ENCODE data around the gene FRMD1.
A peak's percentile ranks its signal among the peaks of the same experiment; 100 is the strongest.

The FRMD1 gene

DNA sequence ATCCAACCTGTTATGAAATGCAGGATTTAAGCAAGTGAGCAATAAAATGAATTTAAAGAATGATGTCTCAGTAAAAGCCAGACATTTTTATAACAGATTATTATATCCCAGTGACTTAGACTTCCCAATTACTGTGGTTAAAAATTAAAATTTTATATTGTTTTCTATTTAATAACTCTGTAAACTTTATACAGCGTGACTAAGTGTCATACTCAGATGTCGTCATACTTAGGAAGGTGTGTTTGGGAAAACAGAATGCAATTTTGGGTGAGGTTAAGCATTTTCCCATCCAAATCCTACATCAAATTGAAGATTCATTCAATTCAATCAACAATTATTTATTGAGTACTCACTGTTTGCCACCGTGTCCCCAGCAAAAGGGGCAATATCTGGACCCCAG is 31.4 kb upstream of the FRMD1 start:
- no peak for DNase-seq

DNA sequence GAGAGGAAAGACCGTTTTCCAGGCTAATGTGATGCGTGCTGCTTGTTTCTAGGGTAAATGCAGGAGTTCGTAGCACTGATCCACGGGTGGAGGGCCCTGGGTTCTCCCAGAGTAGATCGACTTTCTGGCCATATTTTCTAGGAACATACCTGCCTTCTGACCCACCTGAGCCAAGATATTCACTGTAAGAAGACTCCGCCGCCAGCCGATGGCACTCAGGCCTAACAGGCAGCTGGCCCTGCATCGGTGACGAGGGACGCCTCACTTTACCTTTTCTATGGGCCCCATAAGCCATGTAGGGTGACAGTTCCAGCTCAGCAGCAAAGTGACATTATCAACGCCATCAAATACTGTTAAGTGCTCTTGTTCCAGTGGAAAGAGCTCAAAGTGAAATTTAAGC is 30.2 kb upstream of the FRMD1 start:
- no peak for DNase-seq

DNA sequence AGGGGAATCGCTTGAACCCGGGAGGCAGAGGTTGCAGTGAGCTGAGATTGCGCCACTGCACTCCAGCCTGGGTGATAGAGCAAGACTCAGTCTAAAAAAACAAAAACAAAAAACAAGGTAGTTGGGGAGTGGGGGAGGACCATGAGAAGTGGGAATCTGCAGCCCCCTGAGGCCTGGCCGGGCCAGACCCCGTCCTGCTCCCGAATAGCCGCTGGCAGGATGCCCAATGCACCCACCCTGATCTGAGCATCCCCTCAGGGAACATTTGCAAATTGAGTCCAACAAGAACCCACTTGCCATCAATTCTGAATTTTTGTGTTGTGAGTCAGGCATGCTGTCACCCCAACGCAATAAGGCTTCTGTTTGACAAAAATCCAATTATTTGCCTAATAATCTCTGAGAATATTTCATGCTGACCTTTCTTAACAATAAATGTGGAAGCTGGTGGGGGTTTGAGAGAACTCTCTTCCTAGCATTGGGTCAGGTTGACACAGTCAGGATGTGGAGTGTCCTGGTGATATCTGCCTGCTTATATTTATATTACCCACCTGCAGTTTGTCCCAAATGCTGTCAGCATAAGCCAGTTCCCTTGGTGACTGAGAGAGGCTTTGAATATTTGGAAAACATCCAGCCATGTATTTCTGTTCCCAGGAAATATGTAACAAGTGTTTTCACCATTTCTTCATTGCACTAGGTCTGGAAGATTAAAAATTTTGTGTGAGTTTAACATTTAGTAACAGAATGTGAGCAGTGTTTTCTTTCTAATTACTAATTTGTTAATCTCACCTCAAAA is 28.4 kb upstream of the FRMD1 start:
- no peak for DNase-seq

DNA sequence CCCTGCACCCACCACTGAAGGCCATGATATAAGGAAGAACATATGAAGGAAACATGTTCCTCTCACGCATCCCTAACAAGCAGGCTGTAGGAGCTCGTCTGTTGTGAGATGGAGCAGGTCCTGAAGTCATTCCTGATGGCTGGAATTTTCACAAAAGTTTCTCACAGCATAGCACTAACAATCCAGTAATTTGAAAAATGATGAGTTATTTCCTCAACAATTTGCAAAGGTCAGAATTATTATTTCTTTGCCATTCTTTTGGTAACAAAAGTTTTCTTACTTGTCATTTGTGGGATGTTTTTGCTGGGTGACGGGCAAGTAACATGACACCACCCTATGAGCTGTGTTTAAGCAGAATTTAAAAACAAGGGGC is 27.6 kb upstream of the FRMD1 start:
- DNase-seq, result no peak

DNA sequence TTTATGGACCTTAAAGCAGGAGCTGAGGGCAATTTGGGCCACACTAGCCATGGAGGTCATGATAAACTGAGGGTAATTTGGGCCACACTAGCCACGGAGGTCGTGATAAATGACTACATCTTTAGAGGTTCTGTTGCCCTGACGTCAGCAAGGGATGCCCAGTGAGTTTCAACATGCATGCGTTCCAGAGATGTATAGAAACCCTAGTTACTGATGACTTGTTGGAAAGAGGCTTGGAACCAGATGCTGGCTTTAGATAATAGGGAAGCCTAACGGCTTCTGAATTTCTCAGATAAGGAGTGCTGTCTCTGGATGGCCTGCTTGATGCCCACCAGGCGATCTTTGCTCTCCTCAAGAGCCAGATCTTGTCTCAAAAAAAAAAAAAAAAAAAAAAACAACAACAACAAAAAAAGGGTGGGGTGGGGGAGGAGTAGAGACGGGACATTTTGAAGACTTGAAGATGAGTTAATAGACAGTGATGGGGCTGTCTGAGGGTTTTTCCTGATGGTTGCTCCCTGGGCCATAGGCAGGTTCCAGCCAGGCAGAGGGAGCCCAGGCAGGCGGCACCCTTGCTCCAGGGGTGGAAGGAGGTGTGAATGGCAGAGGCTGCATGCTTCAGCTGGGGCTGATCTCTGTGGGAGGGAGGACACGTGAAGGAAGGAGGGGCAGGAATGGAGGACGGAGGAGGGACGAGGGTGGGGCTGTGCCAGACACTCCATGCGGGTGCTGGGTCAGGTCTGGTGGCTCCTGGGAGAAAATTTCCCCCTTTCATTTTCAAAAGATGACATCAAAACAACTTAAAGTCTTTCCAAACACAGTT is 27.0 kb upstream of the FRMD1 start:
- no peak for DNase-seq

DNA sequence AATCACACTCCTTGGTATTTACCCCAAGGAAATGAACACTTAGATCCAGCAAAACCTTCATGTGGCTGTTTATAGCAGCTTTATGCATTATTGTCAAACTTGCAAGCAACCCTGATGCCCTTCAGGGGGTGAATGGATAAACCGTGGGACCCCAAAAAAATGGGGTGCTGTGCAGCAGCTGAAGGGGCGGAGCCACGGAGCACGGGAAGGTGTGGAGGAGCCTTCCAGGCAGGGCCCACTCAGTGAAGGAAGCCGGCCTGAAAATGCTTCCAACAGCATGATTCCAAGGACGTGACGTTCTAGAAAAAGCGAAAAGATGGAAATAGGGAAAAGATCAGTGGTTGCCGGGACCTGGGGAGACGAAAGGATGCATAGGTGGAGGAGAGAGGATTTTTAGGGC is 25.6 kb upstream of the FRMD1 start:
- no peak for DNase-seq

DNA sequence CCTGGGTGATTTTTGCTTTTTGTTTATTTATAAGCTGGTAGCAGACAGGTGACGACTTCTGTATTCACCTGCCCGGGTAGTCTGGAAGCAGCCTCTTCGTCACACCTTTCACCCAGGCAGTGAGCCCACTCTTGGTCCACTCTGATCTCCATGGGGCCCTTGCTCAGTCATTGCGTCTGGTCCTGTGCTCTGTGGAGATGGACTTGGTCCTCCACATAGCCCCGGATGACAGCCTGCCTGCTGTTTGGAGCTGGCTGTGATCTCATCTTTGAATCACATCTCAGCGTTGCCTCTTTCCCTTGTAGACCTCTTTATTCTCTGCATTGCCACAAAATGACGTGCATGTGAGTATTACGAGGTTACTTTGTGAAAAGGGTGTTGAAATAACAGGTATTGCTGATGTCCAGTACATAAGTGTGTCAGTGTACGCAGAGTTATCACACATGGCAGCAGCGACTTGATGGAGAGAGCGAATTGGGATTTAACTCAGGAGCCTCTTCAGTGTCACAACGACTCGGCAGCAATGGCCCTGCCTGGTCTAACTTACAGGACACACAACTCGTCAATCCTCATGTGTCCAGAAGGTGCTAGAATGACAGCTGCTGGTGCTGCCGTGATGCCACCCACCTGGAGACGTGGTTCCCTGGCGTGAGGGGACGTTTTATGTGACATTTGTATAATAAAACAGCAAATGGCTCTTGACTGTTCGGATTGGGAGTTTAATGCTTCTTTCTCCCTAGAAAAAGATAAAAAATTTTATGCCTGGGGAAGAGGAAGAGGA is 24.2 kb upstream of the FRMD1 start:
- DNase-seq, result no peak

DNA sequence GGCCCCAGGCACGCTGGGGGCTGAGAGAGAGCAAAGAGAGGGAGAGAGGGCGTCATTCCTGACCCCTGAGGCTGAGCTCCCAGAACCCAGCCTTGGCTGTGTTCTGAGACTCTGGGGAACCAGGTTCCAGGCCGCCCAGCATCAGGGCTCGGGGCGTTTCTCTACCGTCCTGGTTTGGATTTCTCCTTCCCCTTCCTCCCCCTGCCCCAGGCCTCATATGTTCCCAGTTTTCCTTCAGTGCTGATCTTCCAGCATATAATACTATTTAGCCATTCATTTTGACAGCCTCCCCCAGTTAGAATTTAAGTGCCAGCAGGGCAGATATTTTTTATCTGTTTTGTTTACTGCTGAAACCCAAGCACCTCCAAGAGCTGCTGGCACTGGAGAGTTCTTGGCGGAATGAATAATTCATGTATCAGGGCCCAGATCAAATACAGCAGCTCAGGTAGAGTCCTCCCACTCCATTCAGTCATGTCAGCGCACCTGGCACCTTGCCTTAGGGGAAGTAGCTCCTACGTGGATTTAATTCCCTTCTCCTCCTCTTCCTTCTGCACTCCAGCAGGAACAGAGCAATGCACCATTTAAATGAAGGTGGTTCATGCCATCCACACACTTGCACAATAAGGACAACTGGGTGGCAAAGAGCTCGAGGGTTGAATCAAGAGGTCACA is 23.4 kb upstream of the FRMD1 start:
- peak; percentile 66 for DNase-seq

DNA sequence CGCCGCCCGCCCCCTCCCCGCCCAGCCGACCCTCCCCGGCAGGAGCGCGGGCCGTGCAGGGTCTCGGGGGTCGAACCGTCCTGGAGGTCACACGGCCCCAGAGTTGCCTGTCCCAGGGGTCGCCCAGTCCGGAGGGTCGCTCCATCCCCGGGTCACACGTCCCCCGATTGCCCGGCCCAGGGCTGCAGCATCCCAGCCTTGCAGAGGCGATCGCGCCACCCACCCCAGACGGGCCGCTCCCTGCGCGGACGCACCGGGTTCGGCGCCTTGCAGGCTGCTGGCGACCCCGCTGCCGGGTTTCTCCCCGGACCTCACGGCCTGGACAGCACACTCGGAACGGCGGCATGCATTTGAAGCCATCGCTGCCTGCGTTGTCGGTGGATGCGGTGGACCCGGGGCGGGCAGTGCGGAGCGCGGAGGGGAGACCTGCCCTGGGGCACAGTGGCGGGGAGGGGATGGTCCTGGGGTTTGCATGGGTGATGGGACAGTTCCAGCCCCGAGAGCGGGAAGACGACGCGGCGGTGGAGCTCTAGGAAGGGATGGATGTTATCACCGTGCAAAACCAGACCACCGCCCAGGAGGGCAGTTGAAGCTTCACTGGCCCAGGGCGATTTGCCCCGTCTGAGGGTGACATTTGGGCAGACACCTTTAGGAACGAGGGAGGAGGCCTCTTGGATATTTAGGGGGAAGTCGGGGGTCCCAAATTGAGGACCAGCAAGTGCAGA is 22.7 kb upstream of the FRMD1 start:
- no peak for DNase-seq

DNA sequence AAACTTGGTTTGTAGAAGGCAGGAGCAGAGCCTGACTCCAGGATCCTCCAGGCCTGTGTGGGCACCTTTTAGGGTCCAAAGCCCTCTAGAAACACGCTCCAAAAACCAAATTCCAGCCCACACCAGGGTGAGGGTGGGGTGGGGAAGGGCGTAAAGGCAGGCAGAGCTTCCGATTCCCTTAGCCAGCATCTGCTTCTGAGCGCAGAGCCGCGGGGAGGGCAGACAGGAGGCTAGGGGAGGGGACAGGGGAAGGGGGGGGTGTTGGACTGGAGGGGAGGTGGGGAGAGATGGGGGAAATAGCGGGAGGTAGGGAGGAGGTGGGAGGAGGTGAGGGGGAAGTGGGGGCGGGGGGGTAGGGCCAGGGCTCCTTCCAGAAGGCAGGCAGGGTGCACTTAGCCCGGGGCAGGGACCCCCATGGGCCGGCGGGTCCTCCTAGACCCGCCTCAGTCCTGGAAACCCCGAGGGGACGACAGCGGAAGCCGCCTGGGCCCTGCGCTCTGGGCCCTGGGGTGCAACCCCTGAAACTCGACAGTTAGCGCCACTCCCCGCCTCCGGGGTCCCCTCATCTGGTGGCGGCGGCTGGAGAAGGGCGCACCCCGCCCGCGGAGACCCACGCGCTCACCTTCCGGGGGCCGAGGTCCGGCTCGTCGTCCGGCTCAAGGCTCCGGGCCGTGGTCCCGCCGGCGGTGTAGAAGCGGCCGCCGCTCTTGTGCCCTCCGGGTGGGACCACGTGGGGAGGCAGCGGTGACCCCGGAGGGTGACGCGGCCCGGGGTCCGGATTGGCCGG is 22.0 kb upstream of the FRMD1 start:
- DNase-seq, result no peak

DNA sequence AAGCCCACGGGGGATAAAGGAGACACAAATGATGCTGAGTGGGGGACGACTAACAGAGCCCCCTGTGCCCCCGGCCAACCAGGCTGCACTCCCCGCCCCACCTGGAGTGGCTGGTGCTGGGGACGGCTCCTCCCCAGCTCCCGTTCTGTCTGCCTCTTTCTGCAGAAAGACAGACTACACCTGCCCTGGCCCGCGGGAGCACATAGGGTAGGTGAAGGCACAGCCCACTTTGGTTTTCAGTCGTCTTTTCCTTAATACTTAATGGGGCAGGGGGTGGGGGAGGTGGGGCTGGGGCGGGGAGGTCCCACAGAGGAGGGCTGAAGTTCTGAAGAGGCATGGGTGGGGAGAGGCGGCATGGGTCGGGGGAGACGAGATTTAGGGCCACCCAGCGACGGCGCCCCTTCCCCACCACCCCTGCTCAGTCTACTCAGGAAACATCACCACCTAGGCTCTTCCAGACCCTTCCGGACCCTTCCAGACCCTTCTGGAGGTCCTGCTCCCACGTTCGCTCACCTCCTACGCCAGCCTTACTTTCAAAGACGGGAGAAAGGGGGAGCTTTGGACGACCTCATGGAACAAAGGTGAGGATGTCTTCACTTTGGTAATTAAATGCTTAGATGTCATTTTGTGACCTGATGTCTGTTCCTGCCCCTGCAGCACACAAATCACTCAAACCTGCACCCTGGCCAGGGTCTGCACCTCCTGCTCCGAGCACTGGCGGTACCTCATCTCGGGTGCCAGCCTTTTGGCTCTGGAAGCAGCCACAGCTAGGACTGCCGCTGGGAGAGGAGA is 21.2 kb upstream of the FRMD1 start:
- DNase-seq, result no peak

DNA sequence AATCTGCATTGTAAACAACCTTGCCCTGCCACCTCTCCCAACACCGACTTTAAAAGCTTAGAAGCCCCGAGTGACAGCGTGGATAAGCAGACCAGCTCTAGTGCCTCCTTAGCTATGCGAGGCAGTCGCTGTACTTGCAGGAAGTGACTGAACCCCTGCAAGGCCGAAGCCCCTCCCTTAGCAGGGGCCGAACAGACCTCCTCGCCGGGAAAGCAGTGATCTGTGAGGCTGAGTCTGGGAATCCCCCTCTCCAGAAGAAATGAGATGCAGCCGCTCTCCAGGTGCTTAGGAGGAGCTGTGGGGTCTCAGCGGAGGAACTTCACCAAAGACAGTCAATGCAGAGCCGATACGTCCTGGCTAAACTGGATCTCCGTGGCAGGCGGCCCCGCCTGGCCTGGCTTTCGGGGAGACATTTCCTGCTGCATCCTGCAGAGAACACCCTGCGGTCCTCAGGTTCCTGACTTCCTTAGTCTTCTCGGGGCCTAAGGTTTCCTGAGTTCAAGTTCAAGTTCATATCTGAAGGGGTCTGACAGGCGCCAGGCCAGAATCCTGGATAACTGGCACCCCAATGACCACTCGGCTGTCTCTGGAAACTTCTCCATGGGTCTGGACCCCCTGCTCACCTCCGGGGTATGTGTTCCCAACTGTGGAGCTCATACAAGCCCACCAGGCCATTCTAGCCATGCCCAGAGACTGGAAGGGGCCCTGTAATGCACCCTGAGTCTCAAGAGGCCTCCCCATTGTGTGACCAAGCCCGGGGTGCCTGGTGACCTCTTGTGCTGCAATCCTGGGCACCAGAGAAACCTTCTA is 20.4 kb upstream of the FRMD1 start:
- DNase-seq, result no peak

DNA sequence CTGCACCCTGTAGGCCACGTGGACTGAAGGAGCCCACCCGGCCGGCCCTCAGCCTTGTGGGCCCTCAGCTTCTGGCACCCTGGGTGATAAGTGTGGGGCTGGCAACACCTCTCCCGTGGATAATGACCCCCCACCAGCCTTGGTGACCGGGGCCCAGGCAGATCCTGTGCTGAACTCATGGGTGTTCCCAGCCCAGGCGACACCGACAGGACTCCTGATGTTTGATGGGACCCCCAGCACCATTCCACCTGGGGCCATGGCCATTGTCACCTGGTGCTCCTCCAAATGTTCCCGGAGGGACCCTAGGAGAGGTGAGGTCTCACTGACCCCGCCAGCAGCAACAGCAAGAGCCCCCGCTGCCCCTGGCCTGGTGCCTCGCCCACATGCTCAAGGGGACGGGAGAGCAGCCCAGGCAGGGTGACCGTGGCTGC is 19.4 kb upstream of the FRMD1 start:
- DNase-seq, result no peak

DNA sequence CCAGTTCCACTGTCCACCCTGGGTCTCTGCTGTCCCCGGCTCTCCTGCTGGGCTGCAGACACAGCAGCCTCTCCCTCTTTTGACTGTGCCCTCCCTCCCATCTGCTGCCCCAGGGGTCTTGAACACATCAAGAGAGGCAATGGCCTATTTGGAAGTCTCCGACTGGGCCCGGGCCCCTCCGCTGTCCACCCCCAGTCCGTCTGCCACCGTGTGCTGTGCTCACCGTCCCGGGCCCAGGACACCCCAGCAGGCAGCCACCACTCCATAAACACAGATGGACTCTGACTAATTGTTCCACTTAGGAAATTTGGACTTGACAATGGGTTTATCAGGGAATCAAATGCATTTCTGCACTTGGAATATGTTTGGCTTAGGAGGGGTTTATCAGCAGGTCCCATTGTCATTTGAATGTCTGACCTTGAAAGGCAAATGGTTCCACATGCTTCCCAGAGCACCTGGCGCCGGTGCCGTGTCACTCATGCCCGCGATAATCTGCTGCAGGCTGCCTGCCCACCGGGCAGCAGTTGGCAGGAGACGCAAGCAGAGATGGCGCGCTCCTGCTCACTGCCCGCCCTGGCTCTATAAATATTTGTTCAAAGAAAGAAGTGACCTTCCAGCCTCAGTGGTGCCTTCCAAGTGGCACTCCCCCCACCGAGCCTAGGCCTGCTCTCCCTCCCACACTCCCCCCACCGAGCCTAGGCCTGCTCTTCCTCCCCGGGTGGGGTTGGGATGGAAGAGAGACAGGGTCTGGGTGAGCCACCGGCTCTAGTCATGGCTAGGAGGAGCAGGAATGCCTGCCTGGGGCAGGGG is 18.8 kb upstream of the FRMD1 start:
- DNase-seq, result no peak

DNA sequence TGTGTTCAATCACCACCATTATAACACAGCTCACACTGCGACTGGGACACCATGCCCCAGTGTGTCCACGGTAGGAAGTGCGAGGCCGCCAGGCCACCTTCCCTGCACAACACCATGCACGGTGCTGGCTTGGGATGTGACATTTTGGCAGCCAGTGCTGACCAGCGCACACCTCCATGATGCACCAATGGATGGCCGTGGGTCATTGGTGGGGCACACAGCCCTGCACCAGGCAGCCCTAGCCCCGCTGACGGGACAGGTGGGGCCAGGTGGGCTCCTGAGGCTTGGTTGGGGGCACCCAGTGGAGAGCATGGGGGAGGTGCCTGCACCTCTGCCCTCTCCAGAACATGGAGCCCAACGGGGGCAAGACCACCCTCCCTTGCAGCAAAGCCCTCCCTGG is 18.2 kb upstream of the FRMD1 start:
- DNase-seq, result no peak

DNA sequence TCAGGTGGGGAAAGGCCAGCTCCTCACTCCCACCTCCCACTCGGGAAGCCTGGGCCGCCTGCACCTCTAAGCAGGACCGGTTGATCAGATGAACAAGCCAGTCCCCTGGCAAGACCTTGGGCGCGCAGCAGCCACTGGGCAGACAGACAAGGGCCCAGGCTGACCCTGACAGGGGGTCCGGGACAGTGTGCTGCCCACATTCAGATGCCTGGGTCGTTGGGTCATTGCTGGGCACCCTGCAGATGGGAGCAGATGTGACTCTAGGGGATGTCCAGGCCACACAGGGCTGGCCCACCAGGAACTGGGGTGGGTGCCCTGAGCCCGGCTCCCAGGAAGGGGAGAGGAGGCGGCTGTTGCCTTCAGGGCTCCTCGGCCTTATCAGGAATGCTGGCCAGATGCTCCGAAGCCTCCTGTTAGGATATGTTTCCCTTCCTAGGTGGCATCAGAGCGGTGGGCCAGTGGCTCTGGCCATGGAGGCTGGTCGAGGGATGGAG is 17.3 kb upstream of the FRMD1 start:
- no peak for DNase-seq

DNA sequence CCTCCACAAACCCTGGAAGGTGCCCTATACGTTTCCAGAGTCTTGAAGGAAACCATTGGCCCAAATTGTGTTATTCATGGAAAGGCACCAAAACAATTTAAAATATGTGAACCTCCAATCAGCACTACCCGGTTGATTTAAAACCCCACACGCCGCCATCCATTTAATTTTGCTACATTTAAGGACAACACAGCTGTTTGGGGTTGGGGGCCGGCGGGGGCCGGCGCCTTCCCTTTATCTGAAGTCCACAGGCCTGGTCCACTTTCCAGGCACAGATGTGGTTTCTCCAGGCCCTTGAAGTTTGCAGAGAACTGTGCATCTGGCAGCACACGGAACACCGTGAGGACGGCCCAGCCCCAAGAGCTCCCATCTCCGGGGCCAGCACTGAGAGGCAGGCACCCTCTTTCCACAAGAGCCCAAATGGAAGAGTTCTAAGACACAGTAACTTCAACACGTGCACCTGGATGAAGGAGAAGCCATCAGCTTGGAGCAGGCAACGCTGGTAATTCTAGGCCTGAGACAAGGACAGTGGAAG is 16.8 kb upstream of the FRMD1 start:
- no peak for DNase-seq

DNA sequence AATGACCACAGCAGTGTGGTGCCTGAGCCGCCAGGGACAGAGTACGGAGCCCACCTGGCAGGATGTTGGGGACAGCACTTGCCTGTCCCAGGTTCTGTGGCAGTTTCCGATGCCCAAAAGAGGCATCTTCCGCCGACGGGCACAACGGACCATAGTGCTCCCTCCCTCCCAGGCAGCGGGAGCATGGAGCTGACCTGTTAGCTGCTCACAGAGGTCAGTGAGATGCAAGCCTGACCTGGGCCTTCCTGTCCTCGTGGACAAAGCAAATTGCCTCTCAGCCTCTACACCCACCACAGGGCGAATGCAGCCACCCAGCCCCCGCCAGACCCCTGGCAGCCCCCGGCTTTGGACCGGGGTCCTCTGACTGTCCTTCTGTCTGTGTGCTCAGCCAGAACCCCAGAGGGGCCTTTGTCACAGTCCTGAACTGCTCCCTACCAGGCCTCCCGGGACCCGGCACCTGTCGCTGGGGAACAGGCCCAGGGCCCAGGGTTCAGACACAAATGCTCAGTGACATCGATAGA is 16.2 kb upstream of the FRMD1 start:
- DNase-seq, result no peak

Data from NCI-H748 treated with DMSO at 0.1 percent for 48 hours (cell line).